IMR-90 (cell line): ENCODE results near the gene STKLD1. TPM values are rescaled to one million over a fixed set of nuclear protein-coding genes. Genes with fewer than 3 reads are reported as not detected.

ENCODE experiments used
- ATAC-seq: fragments of 200-7000 bp; cut with Tn5 transposase; 2 replicates; pipeline ENCODE4 v1.9.1; 2020; ENCODE audit warnings: low read depth, mild to moderate bottlenecking, moderate library complexity
- BruUV-seq: library from RNA; stranded (reverse); fragments of 400-500 nt; replicated peaks from 2 replicates; lab custom pipeline; 2021; lab: Mats Ljungman, UMichigan
- CTCF ChIA-PET: fragments of 300-600 bp; formaldehyde crosslinking; extraction: SDS; loops from one replicate; lab custom pipeline; 2021; ENCODE audit warnings: antibody characterized with exemption; lab: Yijun Ruan, JAX
- POLR2A ChIA-PET: fragments of 300-600 bp; sonication (Branson Sonifier 250); formaldehyde crosslinking; loops from one replicate; lab custom pipeline; 2022; ENCODE audit warnings: antibody characterized with exemption; ENCODE audit not compliant: unreplicated experiment; lab: Charles Lee
- DNase-seq: peaks from one replicate; pipeline ENCODE4 v3.0.0; 2013
- H2AFZ ChIP-seq: replicated peaks from 2 replicates; pipeline ENCODE3; 2013; ENCODE audit warnings: low read length, mild to moderate bottlenecking; ENCODE audit not compliant: poor library complexity
- H2AK5ac ChIP-seq: 2 replicates; pipeline ENCODE4 v1.6.1; 2013; ENCODE audit warnings: low read depth, low read length, inconsistent platforms
- H2AK9ac ChIP-seq: replicated peaks from 2 replicates; pipeline ENCODE3; 2013; ENCODE audit warnings: mild to moderate bottlenecking, low read depth, low read length, moderate library complexity; ENCODE audit not compliant: poor library complexity
- H2BK120ac ChIP-seq: 2 replicates; pipeline ENCODE4 v1.6.1; 2013; ENCODE audit warnings: low read depth, low read length, inconsistent platforms
- H2BK15ac ChIP-seq: 3 replicates; pipeline ENCODE4 v1.6.1; 2013; ENCODE audit warnings: low read depth, low read length, inconsistent platforms
- H2BK20ac ChIP-seq: 2 replicates; pipeline ENCODE4 v1.6.1; 2013; ENCODE audit warnings: low read depth, mild to moderate bottlenecking, inconsistent platforms, low read length, moderate library complexity
- H2BK5ac ChIP-seq: 2 replicates; pipeline ENCODE4 v1.6.1; 2013; ENCODE audit warnings: mild to moderate bottlenecking, low read depth, low read length, inconsistent platforms; ENCODE audit not compliant: poor library complexity, severe bottlenecking
- H3K14ac ChIP-seq: replicated peaks from 2 replicates; pipeline ENCODE4 v1.6.1; 2013; ENCODE audit warnings: low read depth, low read length, inconsistent platforms
- H3K18ac ChIP-seq: 2 replicates; pipeline ENCODE4 v1.6.1; 2013; ENCODE audit warnings: low read depth, low read length, control low read depth
- H3K23ac ChIP-seq: 2 replicates; pipeline ENCODE4 v1.6.1; 2013; ENCODE audit warnings: low read depth, low read length, inconsistent platforms
- H3K27ac ChIP-seq: 2 replicates; pipeline ENCODE4 v1.5.1; 2013; ENCODE audit warnings: mild to moderate bottlenecking, control low read depth, low read length; ENCODE audit not compliant: insufficient read depth
- H3K27me3 ChIP-seq: 2 replicates; pipeline ENCODE4 v1.6.1; 2013; ENCODE audit warnings: low read length; ENCODE audit not compliant: control insufficient read depth, insufficient read depth
- H3K36me3 ChIP-seq: 2 replicates; pipeline ENCODE4 v1.6.1; 2013; ENCODE audit warnings: low read length, mixed read lengths; ENCODE audit not compliant: control insufficient read depth, insufficient read depth
- H3K4ac ChIP-seq: 2 replicates; pipeline ENCODE4 v1.6.1; 2013; ENCODE audit warnings: low read depth, low read length, inconsistent platforms
- H3K4me1 ChIP-seq: 2 replicates; pipeline ENCODE4 v1.6.1; 2013; ENCODE audit warnings: low read length, mixed read lengths; ENCODE audit not compliant: control insufficient read depth, insufficient read depth
- H3K4me2 ChIP-seq: 2 replicates; pipeline ENCODE4 v1.6.1; 2013; ENCODE audit warnings: low read depth, mild to moderate bottlenecking, control low read depth, low read length, moderate library complexity
- H3K4me3 ChIP-seq: 2 replicates; pipeline ENCODE4 v1.5.1; 2013; ENCODE audit warnings: low read depth, mild to moderate bottlenecking, control low read depth, low read length, moderate library complexity; ENCODE audit not compliant: insufficient read depth
- H3K56ac ChIP-seq: 2 replicates; pipeline ENCODE4 v1.6.1; 2013; ENCODE audit warnings: low read length, inconsistent platforms; ENCODE audit not compliant: insufficient read depth; ENCODE audit errors: extremely low read depth
- H3K79me1 ChIP-seq, 2 experiments: 2 replicates each; pipeline ENCODE4 v1.6.1; 2013; ENCODE audit warnings: low read length in 2 of 2, inconsistent platforms in 1 of 2, low read depth in 1 of 2
- H3K9ac ChIP-seq: 2 replicates; pipeline ENCODE4 v1.6.1; 2013; ENCODE audit warnings: low read depth, low read length, control low read depth
- H3K9me1 ChIP-seq: 2 replicates; pipeline ENCODE4 v1.6.1; 2013; ENCODE audit warnings: low read length, inconsistent platforms; ENCODE audit not compliant: insufficient read depth
- H3K9me3 ChIP-seq: 2 replicates; pipeline ENCODE4 v1.6.1; 2013; ENCODE audit warnings: low read length; ENCODE audit not compliant: control insufficient read depth, insufficient read depth
- H4K20me1 ChIP-seq: 2 replicates; pipeline ENCODE4 v1.6.1; 2013; ENCODE audit warnings: low read length, inconsistent platforms; ENCODE audit not compliant: insufficient read depth
- H4K5ac ChIP-seq: 2 replicates; pipeline ENCODE4 v1.6.1; 2013; ENCODE audit warnings: mild to moderate bottlenecking, low read depth, low read length, control low read depth
- H4K8ac ChIP-seq, 2 experiments: 2 replicates each; pipeline ENCODE4 v1.6.1; 2013; ENCODE audit warnings: low read depth in 2 of 2, low read length in 2 of 2, control low read depth in 1 of 2, inconsistent platforms in 1 of 2
- H4K91ac ChIP-seq: 2 replicates; pipeline ENCODE4 v1.6.1; 2013; ENCODE audit warnings: low read depth, low read length, inconsistent platforms; ENCODE audit not compliant: insufficient read depth
- CHD1 ChIP-seq: IDR thresholded peaks from 2 replicates; pipeline ENCODE4 v1.6.1; 2012; ENCODE audit warnings: low read depth, low read length, improper control_type of control experiment
- POLR2A ChIP-seq: IDR thresholded peaks from 2 replicates; pipeline ENCODE4 v1.6.1; 2012; ENCODE audit warnings: mild to moderate bottlenecking, low read depth, low read length
- RAD21 ChIP-seq: IDR thresholded peaks from 2 replicates; pipeline ENCODE4 v1.6.1; 2012; ENCODE audit warnings: low read length, improper control_type of control experiment
- RCOR1 ChIP-seq: IDR thresholded peaks from 2 replicates; pipeline ENCODE4 v1.6.1; 2012; ENCODE audit warnings: mild to moderate bottlenecking, low read length, improper control_type of control experiment; ENCODE audit not compliant: insufficient replicate concordance
- SMC3 ChIP-seq: fragments of 150-350 bp; IDR thresholded peaks from 2 replicates; pipeline ENCODE4 v1.6.1; 2016; ENCODE audit warnings: low read depth, mild to moderate bottlenecking, antibody characterized with exemption, low read length, moderate library complexity
- WGBS, 2 experiments: methylation state at CpG; one replicate each; pipeline versions ENCODE4 v1.1.5 to v1.1.7; 2013; ENCODE audit warnings: missing lambda C conversion rate in 2 of 2; ENCODE audit not compliant: insufficient read length in 1 of 2; ENCODE audit errors: extremely low coverage in 2 of 2; 5-methylcytosine and 5-hydroxymethylcytosine counted together
- dilution Hi-C: fragments of 300-500 bp; cut with HindIII; formaldehyde crosslinking; loops from one replicate; pipeline ENCODE4 v1.14.3; 2018; ENCODE audit warnings: low sequenced_read_pairs; ENCODE audit not compliant: unreplicated experiment
- in situ Hi-C: fragments of 300-500 bp; cut with MboI; formaldehyde crosslinking; loops from 3 replicates; pipeline ENCODE4 v1.14.3; 2019; ENCODE audit warnings: low sequenced_read_pairs, inconsistent platforms, mixed read lengths
- intact Hi-C: fragments of 100-400 bp; cut with micrococcal nuclease; formaldehyde crosslinking; loops from 2 replicates; pipeline ENCODE4 v1.10.0; 2022
- polyA plus RNA-seq, 3 experiments: library from polyadenylated mRNA; depleted of rRNA; stranded (reverse); fragments of >200 nt; gene quantifications; 2 replicates each; pipeline ENCODE4 v1.2.3, GENCODE V29; 2012; ENCODE audit warnings: low replicate concordance in 1 of 3
- total RNA-seq: library from RNA; depleted of rRNA; stranded (reverse); fragments of >200 nt; gene quantifications from 2 replicates; pipeline ENCODE4 v1.2.3, GENCODE V29; 2012

Gene STKLD1
- total and polyA plus RNA-seq, 2 of the 4 experiments (the other 2 are of a cell fraction), result 0.54 to 0.65 TPM

DNA sequence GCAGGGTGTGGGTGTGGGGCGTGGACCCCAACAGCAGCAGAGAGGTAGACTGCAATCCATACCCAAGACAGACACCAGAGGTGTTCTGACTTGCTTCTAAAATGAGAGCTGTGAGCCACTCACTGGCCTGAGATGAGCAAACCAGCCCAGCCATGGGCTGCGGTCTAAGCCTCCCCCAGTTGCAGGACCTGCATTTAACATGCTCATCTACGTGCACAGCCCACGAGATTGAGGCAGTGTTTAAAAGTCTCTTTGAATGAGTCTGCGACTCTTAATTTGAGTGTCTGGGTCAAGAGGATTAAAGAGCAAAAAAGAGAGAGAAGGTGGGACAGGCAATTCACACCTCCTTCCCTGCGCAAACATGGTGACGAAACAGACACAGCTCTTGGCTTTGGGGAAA, 6.2 kb upstream of the STKLD1 start:
- no peak overlapping the region for H3K9ac ChIP-seq
- in situ Hi-C loops, result no loop called here
- no TSS peak for BruUV-seq

More for the DNA sequence above, 6.2 kb upstream of the STKLD1 start:
- no peak overlapping the region for H3K56ac ChIP-seq
- H3K9me1 ChIP-seq, result peaks cover 32% of the 10 kb centered on the region
- ChIA-PET POLR2A (no interaction called here), CTCF (no interaction called here)
- peaks cover 20 to 65% of the 10 kb centered on the region in 2 experiments for H3K79me1 ChIP-seq
- dilution Hi-C loops, result no loop called here
- DNase-seq, result no peak
- H4K20me1 ChIP-seq, result peaks cover 99% of the 10 kb centered on the region
- no peak overlapping the region for H3K4me2 ChIP-seq
- H2BK20ac ChIP-seq, result no peak overlapping the region
- no peak overlapping the region for H2BK120ac ChIP-seq
- no peaks in the 10 kb centered on the region for H3K9me3 ChIP-seq
- WGBS, 2 experiments, result 83% methylated on average over 4 of the region's 7 CpGs; no CpG with 5 or more reads in 1 of the 2 experiments
- H4K5ac ChIP-seq, result no peak overlapping the region
- H2AK9ac ChIP-seq, result no peak overlapping the region
- no peak overlapping the region for H3K14ac ChIP-seq
- peaks cover 12% of the 10 kb centered on the region for H3K4me1 ChIP-seq
- intact Hi-C loops, result no loop called here
- ATAC-seq, result no peak
- H2BK15ac ChIP-seq, result no peak overlapping the region
- no peak overlapping the region for H2BK5ac ChIP-seq
- no peak overlapping the region for H3K4ac ChIP-seq
- no peaks in the 10 kb centered on the region for H3K27me3 ChIP-seq
- no peak overlapping the region for H2AK5ac ChIP-seq
- no peak overlapping the region for H3K18ac ChIP-seq
- no peak overlapping the region for H4K8ac ChIP-seq
- no peak overlapping the region for H2AFZ ChIP-seq
- TF ChIP-seq RAD21 (no peak), SMC3 (no peak), CHD1 (no peak), RCOR1 (no peak), POLR2A (no peak)
- H4K91ac ChIP-seq, result no peak overlapping the region
- H3K4me3 ChIP-seq, result no peak overlapping the region
- H3K36me3 ChIP-seq, result peaks cover 73% of the 10 kb centered on the region
- no peak overlapping the region for H3K23ac ChIP-seq
- no peak overlapping the region for H3K27ac ChIP-seq
